T-helper 2 cell treated with Interferon-gamma antibody and Interleukin-4, amounts not matched to agents 5 μg/mL and 100 μg/mL, for 36 hours (primary cell): ENCODE results near the gene PEMT.

Source experiments
- DNase-seq: peaks from one replicate; pipeline ENCODE4 v3.0.0; 2021; ENCODE audit warnings: low spot score
- H3K27ac Mint-ChIP-seq: one replicate; pipeline ENCODE4 v1.8.0; 2021; ENCODE audit warnings: mild to moderate bottlenecking, mixed read lengths
- H3K27me3 Mint-ChIP-seq: one replicate; pipeline ENCODE4 v1.8.0; 2021; ENCODE audit warnings: low read depth, mixed read lengths
- H3K36me3 Mint-ChIP-seq: one replicate; pipeline ENCODE4 v1.8.0; 2021; ENCODE audit warnings: low read depth, mixed read lengths
- H3K4me1 Mint-ChIP-seq: one replicate; pipeline ENCODE4 v1.8.0; 2021; ENCODE audit warnings: low read depth, mixed read lengths
- H3K4me3 Mint-ChIP-seq: one replicate; pipeline ENCODE4 v1.8.0; 2022; ENCODE audit warnings: mild to moderate bottlenecking, moderate library complexity, mixed read lengths
- H3K9me3 Mint-ChIP-seq: one replicate; pipeline ENCODE4 v1.8.0; 2021; ENCODE audit warnings: mixed read lengths

Gene PEMT

GRCh38 chr17:17535957-17536356 lies 55.6 kb downstream of the PEMT start:
- H3K36me3 Mint-ChIP-seq: no peaks in the 10 kb centered on the region
- H3K4me3 Mint-ChIP-seq: no peak overlapping the region
- H3K4me1 Mint-ChIP-seq: no peaks in the 10 kb centered on the region
- peaks cover 3% of the 10 kb centered on the region for H3K27me3 Mint-ChIP-seq
- DNase-seq: no peak
- H3K9me3 Mint-ChIP-seq: no peaks in the 10 kb centered on the region
- H3K27ac Mint-ChIP-seq: no peak overlapping the region

- H3K36me3 Mint-ChIP-seq: no peaks in the 10 kb centered on the region
- DNase-seq: no peak
- no peak overlapping the region for H3K4me3 Mint-ChIP-seq
- H3K27me3 Mint-ChIP-seq: peaks cover 3% of the 10 kb centered on the region
- H3K4me1 Mint-ChIP-seq: no peaks in the 10 kb centered on the region
- no peaks in the 10 kb centered on the region for H3K9me3 Mint-ChIP-seq
- no peak overlapping the region for H3K27ac Mint-ChIP-seq
Measured at GRCh38 chr17:17533901-17534441, 57.5 kb downstream of the PEMT start.

- H3K27me3 Mint-ChIP-seq: peaks cover 3% of the 10 kb centered on the region
- H3K9me3 Mint-ChIP-seq: no peaks in the 10 kb centered on the region
- no peak for DNase-seq
- no peaks in the 10 kb centered on the region for H3K4me1 Mint-ChIP-seq
- no peak overlapping the region for H3K27ac Mint-ChIP-seq
- no peak overlapping the region for H3K4me3 Mint-ChIP-seq
- H3K36me3 Mint-ChIP-seq: no peaks in the 10 kb centered on the region
Measured at GRCh38 chr17:17532991-17533390, 58.5 kb downstream of the PEMT start.

GRCh38 chr17:17531156-17531555 lies 60.4 kb downstream of the PEMT start:
- Mint-ChIP-seq H3K27ac (no peak overlapping the region), H3K27me3 (peaks cover 3% of the 10 kb centered on the region), H3K4me1 (no peaks in the 10 kb centered on the region), H3K36me3 (no peaks in the 10 kb centered on the region), H3K4me3 (no peak overlapping the region), H3K9me3 (no peaks in the 10 kb centered on the region)
- DNase-seq: no peak

- no peaks in the 10 kb centered on the region for H3K9me3 Mint-ChIP-seq
- H3K27ac Mint-ChIP-seq: no peak overlapping the region
- no peaks in the 10 kb centered on the region for H3K4me1 Mint-ChIP-seq
- H3K4me3 Mint-ChIP-seq: no peak overlapping the region
- H3K27me3 Mint-ChIP-seq: peaks cover 3% of the 10 kb centered on the region
- no peak for DNase-seq
- no peaks in the 10 kb centered on the region for H3K36me3 Mint-ChIP-seq
Measured at GRCh38 chr17:17528696-17529652, 62.5 kb downstream of the PEMT start.

GRCh38 chr17:17527956-17528500 lies 63.5 kb downstream of the PEMT start:
- peaks cover 3% of the 10 kb centered on the region for H3K27me3 Mint-ChIP-seq
- H3K4me1 Mint-ChIP-seq: no peaks in the 10 kb centered on the region
- H3K27ac Mint-ChIP-seq: no peak overlapping the region
- no peaks in the 10 kb centered on the region for H3K9me3 Mint-ChIP-seq
- no peak for DNase-seq
- no peaks in the 10 kb centered on the region for H3K36me3 Mint-ChIP-seq
- no peak overlapping the region for H3K4me3 Mint-ChIP-seq

GRCh38 chr17:17527534-17527933 lies 64.0 kb downstream of the PEMT start:
- H3K27me3 Mint-ChIP-seq: peaks cover 3% of the 10 kb centered on the region
- no peak for DNase-seq
- H3K9me3 Mint-ChIP-seq: no peaks in the 10 kb centered on the region
- H3K36me3 Mint-ChIP-seq: no peaks in the 10 kb centered on the region
- no peaks in the 10 kb centered on the region for H3K4me1 Mint-ChIP-seq
- H3K4me3 Mint-ChIP-seq: no peak overlapping the region
- H3K27ac Mint-ChIP-seq: no peak overlapping the region

GRCh38 chr17:17526369-17526768 lies 65.1 kb downstream of the PEMT start:
- Mint-ChIP-seq H3K27ac (no peak overlapping the region), H3K4me3 (no peak overlapping the region), H3K9me3 (no peaks in the 10 kb centered on the region), H3K27me3 (no peaks in the 10 kb centered on the region), H3K36me3 (no peaks in the 10 kb centered on the region), H3K4me1 (no peaks in the 10 kb centered on the region)
- DNase-seq: no peak

GRCh38 chr17:17525956-17526355 lies 65.6 kb downstream of the PEMT start:
- Mint-ChIP-seq H3K27ac (no peak overlapping the region), H3K4me1 (no peaks in the 10 kb centered on the region), H3K9me3 (no peaks in the 10 kb centered on the region), H3K4me3 (no peak overlapping the region), H3K27me3 (no peaks in the 10 kb centered on the region), H3K36me3 (no peaks in the 10 kb centered on the region)
- DNase-seq: no peak

GRCh38 chr17:17525311-17525710 lies 66.2 kb downstream of the PEMT start:
- H3K27ac Mint-ChIP-seq: no peak overlapping the region

GRCh38 chr17:17523731-17524490 lies 67.6 kb downstream of the PEMT start:
- no peak overlapping the region for H3K4me3 Mint-ChIP-seq
- no peaks in the 10 kb centered on the region for H3K9me3 Mint-ChIP-seq
- no peak for DNase-seq
- no peaks in the 10 kb centered on the region for H3K4me1 Mint-ChIP-seq
- H3K27me3 Mint-ChIP-seq: no peaks in the 10 kb centered on the region
- H3K27ac Mint-ChIP-seq: no peak overlapping the region
- H3K36me3 Mint-ChIP-seq: no peaks in the 10 kb centered on the region

More at GRCh38 chr17:17525311-17525710, 66.2 kb downstream of the PEMT start:
- H3K27me3 Mint-ChIP-seq: no peaks in the 10 kb centered on the region
- no peaks in the 10 kb centered on the region for H3K9me3 Mint-ChIP-seq
- H3K4me3 Mint-ChIP-seq: no peak overlapping the region
- no peak for DNase-seq
- H3K4me1 Mint-ChIP-seq: no peaks in the 10 kb centered on the region
- H3K36me3 Mint-ChIP-seq: no peaks in the 10 kb centered on the region

GRCh38 chr17:17523001-17523730 lies 68.3 kb downstream of the PEMT start:
- no peaks in the 10 kb centered on the region for H3K36me3 Mint-ChIP-seq
- H3K9me3 Mint-ChIP-seq: no peaks in the 10 kb centered on the region
- H3K4me1 Mint-ChIP-seq: no peaks in the 10 kb centered on the region
- DNase-seq: no peak
- H3K27me3 Mint-ChIP-seq: no peaks in the 10 kb centered on the region
- H3K27ac Mint-ChIP-seq: no peak overlapping the region
- H3K4me3 Mint-ChIP-seq: no peak overlapping the region

- Mint-ChIP-seq H3K27ac (no peak overlapping the region), H3K27me3 (no peaks in the 10 kb centered on the region), H3K36me3 (no peaks in the 10 kb centered on the region), H3K4me1 (no peaks in the 10 kb centered on the region), H3K9me3 (no peaks in the 10 kb centered on the region), H3K4me3 (no peak overlapping the region)
- no peak for DNase-seq
Measured at GRCh38 chr17:17520599-17521232, 70.8 kb downstream of the PEMT start.
